ENCODE measurements around the gene GALR3.

GRCh38 chr22:37824674-37825641 lies 1.8 kb downstream of the GALR3 start:
- TF ChIP-seq POLR2A (IDR thresholded peaks at IDR 0.05; ENCODE audit: low read depth, low read length) (no peak), TAF1 (IDR thresholded peaks at IDR 0.05; ENCODE audit: borderline replicate concordance, low read depth, low read length) (no peak), POLR2AphosphoS5 (IDR thresholded peaks at IDR 0.05; ENCODE audit: low read depth, low read length) (no peak)
